CD4-positive, alpha-beta T cell treated with Interleukin-17A for 4 hours (primary cell): Measurements from ENCODE around the gene NRXN3.

Experiments used
- DNase-seq: peaks from one replicate; pipeline ENCODE4 v3.0.0-alpha.2; 2020; ENCODE audit warnings: mixed read lengths

NRXN3 gene

GRCh38 chr14:79448960-79449359, 1278.8 kb downstream of the NRXN3 start:
- DNase-seq = no peak

- no peak for DNase-seq
Observed at GRCh38 chr14:79451601-79452000, 1281.4 kb downstream of the NRXN3 start.

- DNase-seq = no peak
Observed at GRCh38 chr14:79453276-79453675, 1283.1 kb downstream of the NRXN3 start.

GRCh38 chr14:79464468-79464867, 1294.3 kb downstream of the NRXN3 start:
- no peak for DNase-seq

- DNase-seq = no peak
Observed at GRCh38 chr14:79465651-79466050, 1295.5 kb downstream of the NRXN3 start.

- DNase-seq = no peak
Observed at GRCh38 chr14:79466938-79467527, 1296.9 kb downstream of the NRXN3 start.

GRCh38 chr14:79467835-79468234, 1297.7 kb downstream of the NRXN3 start:
- no peak for DNase-seq

- DNase-seq = no peak
Observed at GRCh38 chr14:79468486-79468885, 1298.3 kb downstream of the NRXN3 start.

GRCh38 chr14:79473651-79474050, 1303.5 kb downstream of the NRXN3 start:
- DNase-seq = no peak

- DNase-seq = no peak
Observed at GRCh38 chr14:79475887-79476532, 1305.8 kb downstream of the NRXN3 start.

- DNase-seq = no peak
Observed at GRCh38 chr14:79476552-79476951, 1306.4 kb downstream of the NRXN3 start.

GRCh38 chr14:79480212-79480611, 1310.0 kb downstream of the NRXN3 start:
- no peak for DNase-seq

- DNase-seq = no peak
Observed at GRCh38 chr14:79482825-79483224, 1312.7 kb downstream of the NRXN3 start.

GRCh38 chr14:79483477-79484388, 1313.6 kb downstream of the NRXN3 start:
- no peak for DNase-seq

- DNase-seq = no peak
Observed at GRCh38 chr14:79487632-79488031, 1317.5 kb downstream of the NRXN3 start.

- no peak for DNase-seq
Observed at GRCh38 chr14:79491161-79491560, 1321.0 kb downstream of the NRXN3 start.

GRCh38 chr14:79493081-79493645, 1323.0 kb downstream of the NRXN3 start:
- DNase-seq = no peak

- DNase-seq = no peak
Observed at GRCh38 chr14:79496701-79497100, 1326.5 kb downstream of the NRXN3 start.

GRCh38 chr14:79500489-79500888, 1330.3 kb downstream of the NRXN3 start:
- no peak for DNase-seq

GRCh38 chr14:79502136-79502750, 1332.1 kb downstream of the NRXN3 start:
- DNase-seq = no peak

GRCh38 chr14:79502751-79503148, 1332.6 kb downstream of the NRXN3 start:
- DNase-seq = no peak

GRCh38 chr14:79510659-79511058, 1340.5 kb downstream of the NRXN3 start:
- no peak for DNase-seq

- DNase-seq = no peak
Observed at GRCh38 chr14:79511146-79511545, 1341.0 kb downstream of the NRXN3 start.
